Cardiac septum (tissue), 1 donor: Measurements from ENCODE around the gene GABRG3. TPM values are rescaled to one million over a fixed set of nuclear protein-coding genes. Genes with fewer than 3 reads are reported as not detected.

Experiments used
- DNase-seq: peaks from one replicate; pipeline ENCODE4 v3.0.0-alpha.2; 2020; ENCODE audit warnings: low spot score
- intact Hi-C: fragments of 100-400 bp; cut with DNase I; formaldehyde crosslinking; loops from one replicate; pipeline ENCODE4 v1.14.0; 2022
- total RNA-seq: library from RNA; stranded (reverse); fragmentation: NEBNext Ultra II Directional; extraction: Animal tissue kit (Norgen Biotek cat#: 25700); gene quantifications from one replicate; pipeline ENCODE4 v1.2.1, GENCODE V29; 2021
- donor health status: DM: no; HTN: no; CAD: no.

Gene GABRG3
- total RNA-seq, 1 donor from 2014 or later: 0.35 TPM

- DNase-seq: no peak
- intact Hi-C loops: no loop called here
These were observed 300.3 kb downstream of the GABRG3 start for GRCh38 chr15:27271258-27271657.

- no peak for DNase-seq
These were observed 301.4 kb downstream of the GABRG3 start for GRCh38 chr15:27272427-27272826.

GRCh38 chr15:27273506-27273905 lies 302.5 kb downstream of the GABRG3 start:
- DNase-seq: no peak
- intact Hi-C loops: no loop called here

More at GRCh38 chr15:27272427-27272826, 301.4 kb downstream of the GABRG3 start:
- intact Hi-C loops: no loop called here

- intact Hi-C loops: no loop called here
These were observed 307.8 kb downstream of the GABRG3 start for GRCh38 chr15:27278761-27279160.

GRCh38 chr15:27292641-27293040 lies 321.7 kb downstream of the GABRG3 start:
- DNase-seq: no peak
- intact Hi-C loops: no loop called here

More at GRCh38 chr15:27278761-27279160, 307.8 kb downstream of the GABRG3 start:
- DNase-seq: no peak

- intact Hi-C loops: no loop called here
- DNase-seq: no peak
These were observed 322.6 kb downstream of the GABRG3 start for GRCh38 chr15:27293607-27294006.

GRCh38 chr15:27317736-27318135 lies 346.8 kb downstream of the GABRG3 start:
- DNase-seq: no peak
- intact Hi-C loops: no loop called here

- no peak for DNase-seq
- intact Hi-C loops: no loop called here
These were observed 352.8 kb downstream of the GABRG3 start for GRCh38 chr15:27323801-27324200.

- intact Hi-C loops: no loop called here
- DNase-seq: no peak
These were observed 354.1 kb downstream of the GABRG3 start for GRCh38 chr15:27324886-27325615.

- intact Hi-C loops: no loop called here
- DNase-seq: no peak
These were observed 356.6 kb downstream of the GABRG3 start for GRCh38 chr15:27327467-27328025.

- intact Hi-C loops: no loop called here
These were observed 357.2 kb downstream of the GABRG3 start for GRCh38 chr15:27328186-27328585.

GRCh38 chr15:27328608-27329007 lies 357.6 kb downstream of the GABRG3 start:
- intact Hi-C loops: no loop called here
- DNase-seq: no peak

More at GRCh38 chr15:27328186-27328585, 357.2 kb downstream of the GABRG3 start:
- no peak for DNase-seq

GRCh38 chr15:27330326-27330725 lies 359.3 kb downstream of the GABRG3 start:
- DNase-seq: no peak
- intact Hi-C loops: no loop called here

- intact Hi-C loops: no loop called here
These were observed 365.7 kb downstream of the GABRG3 start for GRCh38 chr15:27336676-27337075.

GRCh38 chr15:27339138-27339537 lies 368.2 kb downstream of the GABRG3 start:
- no peak for DNase-seq
- intact Hi-C loops: no loop called here

More at GRCh38 chr15:27336676-27337075, 365.7 kb downstream of the GABRG3 start:
- no peak for DNase-seq

GRCh38 chr15:27341780-27342343 lies 370.9 kb downstream of the GABRG3 start:
- DNase-seq: no peak
- intact Hi-C loops: no loop called here

- intact Hi-C loops: no loop called here
- no peak for DNase-seq
These were observed 372.0 kb downstream of the GABRG3 start for GRCh38 chr15:27342991-27343390.

GRCh38 chr15:27352136-27352535 lies 381.2 kb downstream of the GABRG3 start:
- intact Hi-C loops: loop anchor here (10.0 kb wide), 1 partner anchor 287 kb away; no protein-coding TSS in a partner anchor
- DNase-seq: no peak

- no peak for DNase-seq
- intact Hi-C loops: loop anchor here (10.0 kb wide), 1 partner anchor 289 kb away; no protein-coding TSS in a partner anchor
These were observed 382.9 kb downstream of the GABRG3 start for GRCh38 chr15:27353856-27354255.

- no peak for DNase-seq
- intact Hi-C loops: loop anchor here (2.0 to 10.0 kb wide), 2 partner anchors 294 to 468 kb away; no protein-coding TSS in a partner anchor
These were observed 387.9 kb downstream of the GABRG3 start for GRCh38 chr15:27358751-27359434.
